ENCODE data around the gene FGFRL1.
A peak's percentile ranks its signal among the peaks of the same experiment; 100 is the strongest.
"Not testable (repeated sequence)": the region's sequence is repeated elsewhere in the genome, so short reads cannot be mapped to it uniquely, and the experiment has no call there.

FGFRL1 gene

DNA sequence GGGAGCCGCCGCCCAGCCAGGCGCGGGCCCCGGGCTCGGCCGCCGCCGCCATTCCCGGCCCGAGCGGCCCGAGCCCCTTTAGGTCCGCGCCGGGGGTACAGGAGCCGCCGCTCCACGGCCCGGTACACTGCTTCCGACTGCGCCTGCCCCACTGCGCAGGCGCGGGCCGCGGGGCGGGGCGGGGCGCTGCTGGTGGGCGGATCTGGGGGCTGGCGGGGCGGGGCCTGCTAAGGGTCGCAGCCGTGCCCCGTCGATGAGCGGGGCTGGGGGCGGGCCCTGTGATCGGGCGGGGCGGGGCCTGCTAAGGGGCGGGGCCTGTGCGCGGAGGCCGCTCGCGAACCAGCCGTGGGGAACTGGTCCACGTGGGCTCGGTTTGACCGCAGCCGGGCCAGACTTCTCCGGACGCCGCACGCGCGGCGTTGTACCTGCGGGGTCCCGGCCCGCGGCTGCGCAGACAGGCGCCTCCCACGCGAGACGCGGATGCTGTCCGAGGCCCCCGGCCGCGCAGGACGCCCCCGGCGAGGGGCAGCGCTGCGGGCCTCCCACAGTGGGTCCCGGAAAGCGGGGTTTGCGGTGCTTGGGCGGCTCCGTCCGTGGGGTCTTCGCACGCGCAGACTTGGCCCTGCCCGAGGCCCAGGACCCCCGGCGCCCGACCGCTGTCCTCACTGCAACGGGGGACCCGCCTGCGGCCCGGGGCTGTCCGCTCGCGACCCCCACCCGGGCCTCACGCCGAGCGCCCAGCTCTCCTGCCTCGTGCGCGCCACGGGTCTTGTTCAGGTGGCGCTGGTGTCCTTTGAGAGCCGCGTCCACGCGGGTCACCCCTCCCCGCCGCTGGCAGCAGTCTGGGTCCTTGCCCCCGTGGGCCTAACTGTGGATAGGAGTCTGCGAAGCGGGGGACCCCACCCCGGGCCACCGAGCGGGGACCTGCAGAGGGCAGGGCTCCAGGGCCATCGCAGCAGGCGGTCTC lies 37.7 kb upstream of the FGFRL1 start, which contains the start of gene DGKQ:
Gene DGKQ (minus strand): TSS at position 139 of the 967 bp plus-strand sequence. CDS start 87 bp downstream, at position 52.
- DNase-seq (ENCODE audit: low read depth): peak; percentile 79

DNA sequence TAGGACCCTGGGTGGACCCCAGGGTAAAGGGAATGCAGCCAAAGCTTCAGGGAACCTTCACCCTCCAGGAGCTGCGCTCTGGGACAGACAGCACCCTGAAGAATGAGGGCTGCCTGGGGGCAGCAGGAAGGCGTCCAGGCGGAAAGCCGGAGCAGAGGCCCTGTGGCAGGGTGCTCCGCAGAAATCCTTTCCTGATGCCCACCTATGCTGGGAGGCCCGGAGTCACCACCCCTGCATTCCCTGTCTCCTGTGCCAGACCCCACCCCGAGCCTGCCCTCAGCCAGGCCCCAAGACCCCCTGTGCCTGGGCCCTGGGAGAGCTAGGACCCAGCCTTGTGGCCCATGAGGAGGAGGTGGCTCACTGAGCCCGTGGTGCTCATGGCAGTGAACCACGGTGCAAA lies 36.8 kb upstream of the FGFRL1 start:
- no peak for DNase-seq (ENCODE audit: low read depth)

DNA sequence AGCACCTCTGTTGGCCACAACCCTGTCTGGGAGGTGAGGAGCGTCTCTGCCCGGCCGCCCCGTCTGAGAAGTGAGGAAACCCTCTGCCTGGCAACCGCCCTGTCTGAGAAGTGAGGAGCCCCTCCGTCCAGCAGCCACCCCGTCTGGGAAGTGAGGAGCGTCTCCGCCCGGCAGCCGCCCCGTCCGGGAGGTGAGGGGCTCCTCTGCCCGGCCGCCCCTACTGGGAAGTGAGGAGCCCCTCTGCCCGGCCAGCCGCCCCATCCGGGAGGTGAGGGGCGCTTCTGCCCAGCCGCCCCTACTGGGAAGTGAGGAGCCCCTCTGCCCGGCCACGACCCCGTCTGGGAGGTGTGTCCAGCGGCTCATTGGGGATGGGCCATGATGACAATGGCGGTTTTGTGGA lies 35.4 kb upstream of the FGFRL1 start:
- not testable (repeated sequence) for DNase-seq (ENCODE audit: low read depth)

DNA sequence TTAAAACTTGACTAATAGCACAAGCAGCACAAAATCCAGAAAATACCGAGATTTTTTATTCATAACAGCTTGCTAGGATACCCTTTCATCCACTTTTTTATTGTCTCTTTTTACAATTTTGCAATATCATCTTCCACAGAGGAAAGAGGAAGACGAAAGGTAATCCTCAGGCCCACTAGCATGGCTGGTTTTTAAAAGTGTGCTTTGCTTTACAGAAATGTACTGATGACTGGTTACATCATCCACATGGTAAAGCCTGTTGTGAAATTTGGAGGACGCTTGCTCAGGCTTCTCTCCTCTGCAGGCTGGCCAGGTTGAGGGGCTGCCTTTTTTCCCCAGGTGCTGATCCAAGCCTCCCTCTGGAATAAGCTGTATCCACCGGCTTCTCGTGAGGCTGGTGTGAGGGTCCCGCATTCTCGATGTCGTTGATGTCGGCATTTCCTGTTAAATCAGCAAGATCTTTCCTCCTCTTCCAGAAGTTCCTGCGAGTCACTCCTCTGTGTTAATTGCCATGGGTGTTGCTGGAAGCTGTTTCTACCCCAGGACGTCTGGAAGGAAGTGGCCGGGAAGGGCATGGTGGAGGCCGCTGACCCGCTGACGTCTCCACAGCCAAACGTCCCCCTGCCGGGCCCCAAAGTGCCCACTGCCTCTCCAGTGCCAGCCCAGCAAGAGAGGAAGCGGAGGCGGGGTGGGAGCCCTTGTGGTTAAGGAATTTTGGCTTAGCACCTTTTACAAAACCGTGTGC lies 32.3 kb upstream of the FGFRL1 start:
- peak; percentile 73 for DNase-seq (ENCODE audit: low read depth)

DNA sequence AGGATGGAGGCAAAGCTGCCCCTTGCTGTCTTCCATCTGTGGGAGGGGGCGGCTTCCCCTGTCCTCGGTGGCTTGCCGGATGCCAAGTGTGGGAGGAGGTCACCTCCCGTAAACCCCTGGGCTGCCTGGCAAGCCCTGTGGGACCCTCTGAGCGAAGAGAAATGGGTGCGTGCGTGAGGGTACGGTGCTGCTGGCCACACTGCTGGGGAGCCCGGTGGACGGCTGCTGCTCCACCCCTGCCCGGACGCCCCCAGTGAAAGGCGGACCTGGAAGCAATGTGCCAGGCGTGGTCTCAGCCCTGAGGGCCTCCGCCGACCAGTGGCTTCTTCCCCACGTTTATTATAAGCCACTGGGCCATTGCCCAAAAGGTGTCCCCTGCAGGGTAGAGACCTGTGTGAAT lies 29.1 kb upstream of the FGFRL1 start:
- no peak for DNase-seq (ENCODE audit: low read depth)

DNA sequence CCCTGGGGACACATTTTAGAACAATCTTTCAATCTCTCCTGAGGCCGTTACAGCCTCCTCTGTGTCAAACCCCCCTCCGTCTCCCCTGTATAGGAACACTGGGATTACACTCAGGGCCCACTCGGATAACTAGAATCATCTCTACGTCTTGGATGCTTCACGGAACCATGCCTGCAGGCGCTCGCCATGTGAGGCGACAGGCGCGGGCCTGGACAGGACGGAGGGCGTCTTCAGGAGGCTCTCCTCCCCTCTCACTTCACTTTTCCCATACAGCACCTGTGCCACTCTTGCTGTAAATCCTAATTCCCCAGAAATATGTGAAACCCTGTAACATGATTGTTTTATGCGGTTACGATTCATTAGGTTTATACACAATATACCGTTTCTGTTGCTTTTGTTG lies 28.6 kb upstream of the FGFRL1 start:
- no peak for DNase-seq (ENCODE audit: low read depth)

DNA sequence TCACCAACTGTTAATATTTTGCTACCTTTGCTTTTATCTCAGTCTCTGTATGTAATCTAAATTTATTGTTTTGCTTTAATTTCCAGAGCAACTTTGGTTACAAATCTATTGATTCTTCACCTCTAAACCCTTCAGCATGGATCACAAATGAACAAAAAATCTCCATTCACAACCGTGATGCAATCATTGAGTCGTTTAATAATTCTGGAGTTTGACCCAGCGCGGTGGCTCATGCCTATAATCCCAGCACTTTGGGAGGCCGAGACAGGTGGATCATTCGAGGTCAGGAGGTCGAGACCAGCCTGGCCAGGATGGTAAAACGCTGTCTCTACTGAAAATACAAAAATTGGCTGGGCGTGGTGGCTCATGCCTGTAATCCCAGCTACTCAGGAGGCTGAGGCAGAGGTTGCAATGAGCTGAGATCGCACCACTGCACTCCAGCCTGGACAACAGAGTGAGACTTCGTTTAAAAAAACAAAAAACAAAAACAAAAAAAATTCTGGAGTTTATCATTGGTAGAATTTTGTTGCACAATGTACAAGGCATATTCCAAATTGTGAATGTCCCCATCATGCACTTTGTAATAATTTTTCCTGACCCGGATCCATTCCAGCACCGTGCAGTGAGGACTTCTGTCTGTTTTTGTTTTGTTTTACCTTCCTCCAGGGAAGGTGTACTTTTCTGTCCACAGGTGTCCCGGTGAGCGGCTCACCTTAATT lies 26.9 kb upstream of the FGFRL1 start:
- no peak for DNase-seq (ENCODE audit: low read depth)

DNA sequence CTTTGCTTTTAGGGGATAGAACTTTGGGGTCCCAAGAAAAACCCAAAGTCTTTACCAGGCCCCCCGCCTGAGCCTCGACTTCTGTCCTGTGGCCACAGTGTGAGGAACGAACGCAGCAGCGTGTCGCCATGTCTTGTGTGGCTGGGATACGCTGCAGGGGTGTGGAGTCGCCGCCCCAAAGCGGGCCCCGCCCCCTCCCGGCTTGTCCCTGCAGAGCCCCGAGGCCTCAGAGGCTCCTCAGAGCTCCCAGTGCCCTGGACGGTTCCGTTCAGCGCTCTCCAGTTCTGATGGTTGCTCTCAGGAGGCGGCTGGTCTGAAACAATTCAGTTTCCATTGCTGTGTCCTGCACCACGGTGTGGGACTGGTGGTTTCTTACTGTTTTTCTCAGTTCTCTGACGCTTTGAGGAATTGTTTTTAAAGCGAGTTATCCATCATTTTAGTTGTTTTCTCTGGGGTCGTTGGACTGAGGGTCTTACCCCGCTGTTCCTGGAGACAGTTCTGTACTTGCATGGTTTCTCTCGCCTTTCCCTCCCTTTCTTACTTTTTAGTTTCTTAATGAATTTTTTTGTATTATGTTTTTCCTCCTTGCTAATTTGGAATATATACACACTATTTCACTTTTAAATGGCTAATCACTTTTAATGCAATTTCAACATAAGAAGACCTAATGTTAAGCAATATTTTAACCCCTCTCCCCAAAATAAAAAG lies 26.1 kb upstream of the FGFRL1 start:
- no peak for DNase-seq (ENCODE audit: low read depth)

DNA sequence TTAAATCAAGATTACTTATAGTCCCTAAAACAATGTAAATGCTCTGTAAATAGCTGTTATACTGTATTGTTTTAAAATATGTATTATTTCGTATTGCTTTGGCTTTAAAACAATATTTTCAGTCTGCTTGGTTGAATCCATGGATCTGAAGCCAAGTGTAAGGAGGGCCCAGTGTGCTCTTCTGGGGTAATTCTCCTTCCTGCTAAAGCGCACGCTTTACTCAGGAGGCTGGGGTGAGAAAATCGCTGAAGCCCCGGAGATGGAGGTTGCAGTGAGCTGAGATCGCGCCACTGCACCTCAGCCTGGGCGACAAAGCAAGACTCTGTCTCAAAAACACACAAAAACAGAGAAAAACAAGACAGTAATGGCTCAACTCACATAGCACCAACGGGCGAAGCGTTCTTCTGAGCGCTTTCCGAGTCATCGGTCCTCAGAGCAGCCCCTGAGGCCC lies 25.0 kb upstream of the FGFRL1 start:
- no peak for DNase-seq (ENCODE audit: low read depth)

DNA sequence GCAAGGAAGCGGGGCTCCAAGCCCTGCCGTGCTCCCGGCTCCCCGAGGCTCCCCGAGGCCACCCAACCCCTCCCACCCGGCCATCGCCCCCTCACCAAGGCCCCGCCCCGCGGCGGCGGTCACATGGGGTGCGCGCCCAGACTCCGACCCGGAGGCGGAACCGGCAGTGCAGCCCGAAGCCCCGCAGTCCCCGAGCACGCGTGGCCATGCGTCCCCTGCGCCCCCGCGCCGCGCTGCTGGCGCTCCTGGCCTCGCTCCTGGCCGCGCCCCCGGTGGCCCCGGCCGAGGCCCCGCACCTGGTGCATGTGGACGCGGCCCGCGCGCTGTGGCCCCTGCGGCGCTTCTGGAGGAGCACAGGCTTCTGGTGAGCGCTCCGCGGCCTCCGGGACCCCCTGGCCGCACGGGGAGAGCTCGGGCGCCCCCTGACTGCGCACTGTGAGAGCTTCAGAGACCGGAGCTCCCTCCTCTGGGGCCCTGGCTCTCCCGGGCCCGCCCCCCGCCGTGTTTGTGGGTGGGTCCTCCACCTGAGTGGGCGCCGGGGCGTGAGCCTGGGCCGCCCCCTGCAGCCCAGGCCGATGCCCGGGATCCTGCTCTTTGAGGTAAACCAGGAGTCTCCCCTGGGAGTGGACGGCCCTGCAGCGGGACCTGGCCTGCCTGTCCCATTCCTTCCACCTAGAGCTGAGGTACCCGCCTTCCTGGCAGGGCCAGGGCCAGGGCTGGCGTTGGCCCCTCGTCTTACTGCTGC lies 24.4 kb upstream of the FGFRL1 start, which contains the start of gene IDUA:
Gene IDUA (plus strand): TSS at position 166 of the 745 bp plus-strand sequence. CDS start 41 bp downstream, at position 207.
- peak; percentile 65 for DNase-seq (ENCODE audit: low read depth)

DNA sequence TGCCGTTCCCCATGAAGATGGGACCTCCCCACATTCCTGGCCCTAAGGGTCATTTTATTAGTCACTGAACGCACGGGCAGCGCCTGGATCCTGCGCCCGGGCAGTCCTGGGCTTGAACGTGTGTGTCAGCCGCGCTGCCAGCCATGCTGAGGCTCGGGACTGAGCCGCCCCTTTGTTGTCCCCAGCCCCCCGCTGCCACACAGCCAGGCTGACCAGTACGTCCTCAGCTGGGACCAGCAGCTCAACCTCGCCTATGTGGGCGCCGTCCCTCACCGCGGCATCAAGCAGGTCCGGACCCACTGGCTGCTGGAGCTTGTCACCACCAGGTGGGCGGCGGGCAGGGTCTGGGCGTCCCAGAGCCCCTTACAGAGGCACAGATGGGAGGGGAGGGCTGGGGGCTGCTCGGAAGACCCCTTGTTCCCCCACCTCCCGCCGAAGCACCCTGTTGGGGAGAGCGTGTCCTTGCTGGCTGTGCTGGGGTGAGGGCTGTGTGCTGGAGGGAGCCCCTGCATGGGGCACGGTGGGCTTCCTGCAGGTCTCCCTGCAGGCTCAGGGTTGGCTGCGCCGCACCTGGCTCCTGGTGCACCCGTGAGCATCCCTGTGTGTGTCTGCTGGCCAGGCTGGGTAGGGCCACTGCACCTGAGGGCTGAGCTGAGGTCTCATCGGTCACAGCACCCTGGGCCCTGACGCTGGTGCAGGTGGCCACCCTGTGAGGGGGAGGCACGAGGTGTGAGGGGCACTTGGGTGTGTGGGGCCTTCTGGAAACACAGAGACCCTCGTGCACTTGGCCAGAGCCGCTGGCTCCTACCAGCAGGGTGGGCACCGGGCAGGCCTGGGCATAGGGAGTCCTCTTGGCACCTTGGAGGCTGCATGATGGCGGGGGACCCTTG lies 23.6 kb upstream of the FGFRL1 start:
- DNase-seq (ENCODE audit: low read depth): peak; percentile 43

DNA sequence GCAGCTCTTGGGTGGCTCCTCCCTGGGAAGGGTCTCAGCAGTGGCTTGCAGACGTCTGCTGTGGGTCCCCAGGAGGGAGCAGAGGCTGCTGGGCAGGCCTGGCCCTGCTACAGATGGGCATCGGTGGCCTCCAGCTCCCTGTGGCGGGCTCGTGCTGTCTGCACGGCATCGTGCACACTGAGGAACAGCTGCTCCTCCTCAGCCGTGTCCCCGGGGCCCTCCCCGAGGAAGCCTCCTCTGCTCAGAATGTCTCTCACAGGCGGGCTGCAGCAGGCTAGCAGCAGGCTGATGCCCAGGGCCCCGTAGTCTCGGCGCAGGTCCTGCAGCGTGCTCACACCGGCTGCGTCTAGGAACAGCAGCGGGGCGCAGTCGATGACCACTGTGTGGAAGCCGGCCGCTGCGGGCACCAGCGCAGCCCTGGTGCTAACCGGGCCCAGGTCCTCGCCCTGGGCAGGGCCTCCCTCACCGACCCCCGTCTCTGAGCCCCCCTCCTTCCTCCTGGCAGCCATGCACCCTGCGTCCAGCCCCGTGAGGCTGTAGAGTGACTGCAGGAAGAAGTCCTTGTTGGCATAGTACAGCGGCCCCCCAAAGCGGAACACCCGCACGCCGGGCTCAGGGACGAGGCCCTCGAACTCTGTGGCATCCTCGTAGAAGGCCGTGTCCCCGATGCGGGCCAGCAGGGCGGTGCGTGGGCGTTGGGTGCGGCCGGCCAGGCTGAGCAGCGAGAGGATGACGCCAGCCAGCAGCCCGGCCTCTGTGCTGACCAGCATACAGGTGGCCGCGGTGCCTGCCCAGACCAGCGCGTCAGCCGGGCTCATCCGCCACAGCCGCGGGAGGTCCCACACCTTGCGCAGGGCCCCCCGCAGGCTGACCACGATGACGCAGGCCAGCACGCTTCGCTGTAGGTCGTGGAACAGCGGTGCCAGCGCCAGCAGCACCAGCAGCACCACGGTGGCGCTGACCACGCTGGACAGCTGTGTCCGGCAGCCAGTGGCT lies 22.4 kb upstream of the FGFRL1 start:
- DNase-seq (ENCODE audit: low read depth): no peak

DNA sequence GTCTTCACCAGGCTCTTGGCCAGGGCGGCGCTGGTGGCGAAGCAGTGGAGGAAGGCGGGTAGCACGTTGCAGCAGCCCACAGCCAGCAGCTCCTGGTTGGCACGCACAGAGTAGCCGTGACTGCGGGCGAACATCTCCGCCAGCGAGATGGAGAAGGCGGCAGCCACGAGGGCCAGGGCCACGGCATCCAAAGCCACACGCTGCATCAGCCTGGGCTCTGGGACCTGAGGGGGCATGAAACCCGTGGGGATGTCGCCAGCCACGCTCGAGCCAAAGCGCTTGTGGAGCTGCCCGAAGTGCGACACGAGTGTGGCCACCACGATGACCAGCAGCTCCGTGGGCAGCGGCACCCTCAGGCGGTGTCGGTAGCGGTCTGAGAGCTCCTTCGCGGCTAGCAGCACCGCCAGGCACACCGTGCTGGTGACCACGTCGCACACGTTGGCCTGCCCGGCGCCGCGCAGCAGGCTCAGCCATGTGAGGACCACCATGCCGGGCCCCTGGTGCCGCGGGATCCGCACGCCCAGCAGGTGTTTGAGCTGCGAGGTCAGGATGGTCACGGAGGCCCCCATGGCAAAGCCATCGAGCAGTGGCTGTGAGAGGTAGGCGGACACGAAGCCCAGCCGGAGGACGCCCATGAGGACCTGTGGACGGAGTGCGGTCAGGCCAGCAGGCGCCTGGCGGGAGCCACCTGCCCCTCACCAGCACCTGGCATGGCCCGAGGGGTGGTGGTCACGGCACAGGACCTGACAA lies 21.5 kb upstream of the FGFRL1 start:
- DNase-seq (ENCODE audit: low read depth): no peak

DNA sequence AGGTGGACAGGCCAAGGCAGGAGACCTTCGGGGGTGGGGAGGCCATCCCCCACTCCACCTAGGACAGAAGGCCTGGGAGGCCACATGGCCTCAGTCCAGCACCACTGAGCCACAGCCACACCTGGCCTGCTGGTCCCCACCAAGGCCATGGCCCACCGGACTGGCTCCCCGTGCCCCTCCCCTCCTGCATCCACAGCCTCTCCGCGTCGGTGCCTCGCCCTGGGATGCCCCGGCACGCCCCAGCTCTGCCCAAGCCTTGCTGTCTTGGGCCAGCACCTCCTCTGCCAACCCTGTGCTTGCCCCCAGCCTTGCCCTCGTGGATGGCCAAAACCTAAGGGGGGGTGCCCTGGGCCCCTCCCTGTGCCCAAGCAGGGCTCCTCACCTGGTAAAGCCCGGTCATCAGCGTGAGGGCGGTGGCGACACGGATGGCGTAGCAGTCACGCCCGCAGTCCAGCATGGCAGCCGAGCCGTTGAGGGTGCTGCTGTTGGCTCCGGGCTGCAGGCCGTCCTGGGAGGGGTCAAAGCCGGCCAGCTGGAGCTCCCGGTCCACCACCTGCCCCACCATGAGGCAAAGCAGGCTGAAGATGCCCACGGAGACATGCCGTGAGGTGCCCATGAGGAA lies 20.6 kb upstream of the FGFRL1 start:
- DNase-seq (ENCODE audit: low read depth): no peak

DNA sequence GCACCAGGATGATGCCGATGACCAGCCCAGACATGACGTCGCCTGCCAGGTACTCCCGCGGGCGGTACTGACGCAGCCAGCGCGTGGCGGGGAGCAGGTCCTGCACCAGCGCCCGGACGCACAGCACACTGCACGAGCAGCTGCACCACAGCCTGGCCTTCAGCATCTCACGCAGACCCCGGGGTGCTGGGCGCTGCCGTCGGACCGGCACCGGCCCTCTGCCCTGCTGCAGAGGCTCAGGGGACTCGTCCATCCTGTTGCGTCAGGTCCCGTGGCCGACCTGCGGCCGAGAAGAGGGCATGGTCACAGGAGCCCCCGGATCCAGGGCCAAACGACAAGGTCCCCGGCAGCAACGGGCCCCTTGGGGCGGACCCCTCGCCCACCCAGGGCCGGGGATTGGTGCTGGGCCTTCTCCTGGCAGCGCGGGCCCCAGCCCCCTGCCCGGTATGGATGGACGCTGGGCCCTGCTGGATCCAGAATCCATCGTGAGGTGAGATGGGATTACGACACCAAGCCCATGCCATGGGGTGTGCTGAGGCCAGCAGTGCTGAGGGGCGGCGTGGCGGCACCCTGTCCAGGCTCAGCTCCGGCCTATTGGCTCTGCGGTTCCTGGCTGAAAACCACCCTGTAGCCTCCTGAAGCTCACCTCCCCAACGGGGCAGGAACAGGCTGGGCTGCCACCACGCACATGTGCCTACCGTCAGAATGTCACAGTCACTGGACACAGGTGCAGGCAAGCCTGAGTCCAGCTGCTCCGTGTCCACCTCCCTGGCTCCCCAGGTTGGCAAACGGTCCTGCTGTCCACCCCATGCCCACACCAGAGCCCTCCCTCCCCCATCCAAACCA lies 19.8 kb upstream of the FGFRL1 start:
- no peak for DNase-seq (ENCODE audit: low read depth)

Data from iris pigment epithelial cell (primary cell).